ENCODE data around the gene ATP5PO.

Gene ATP5PO

GRCh38 chr21:33954395-33954794, 38.8 kb upstream of the ATP5PO start:
- no peak for TF ChIP-seq CTCF (IDR thresholded peaks at IDR 0.05; ENCODE audit: insufficient read depth, missing control alignments)
- no peak for DNase-seq (ENCODE audit: insufficient read length, low spot score)
- FAIRE-seq = no peak

- TF ChIP-seq CTCF (IDR thresholded peaks at IDR 0.05; ENCODE audit: insufficient read depth, missing control alignments) = no peak
- FAIRE-seq (no peak), DNase-seq (ENCODE audit: insufficient read length, low spot score) (no peak)
These were observed 35.9 kb upstream of the ATP5PO start for GRCh38 chr21:33951276-33952178.

- DNase-seq (ENCODE audit: insufficient read length, low spot score) (no peak), FAIRE-seq (no peak)
- no peak for TF ChIP-seq CTCF (IDR thresholded peaks at IDR 0.05; ENCODE audit: insufficient read depth, missing control alignments)
These were observed 35.0 kb upstream of the ATP5PO start for GRCh38 chr21:33950431-33951079.

GRCh38 chr21:33949516-33950430, 34.2 kb upstream of the ATP5PO start:
- DNase-seq (ENCODE audit: insufficient read length, low spot score) (no peak), FAIRE-seq (no peak)
- TF ChIP-seq CTCF (IDR thresholded peaks at IDR 0.05; ENCODE audit: insufficient read depth, missing control alignments) = no peak

- DNase-seq (ENCODE audit: insufficient read length, low spot score) (no peak), FAIRE-seq (no peak)
- no peak for TF ChIP-seq CTCF (IDR thresholded peaks at IDR 0.05; ENCODE audit: insufficient read depth, missing control alignments)
These were observed 33.4 kb upstream of the ATP5PO start for GRCh38 chr21:33948951-33949444.

GRCh38 chr21:33948096-33948950, 32.7 kb upstream of the ATP5PO start:
- TF ChIP-seq CTCF (IDR thresholded peaks at IDR 0.05; ENCODE audit: insufficient read depth, missing control alignments) = no peak
- DNase-seq (ENCODE audit: insufficient read length, low spot score) = no peak
- no peak for FAIRE-seq

All from D721Med (cell line).